ENCODE results near the gene NES. TPM values are rescaled to one million over a fixed set of nuclear protein-coding genes. Genes with fewer than 3 reads are reported as not detected.

The NES gene
- total RNA-seq, 1 experiment from 2014 or later: 6.8 TPM

GRCh38 chr1:156625436-156626078 lies 51.6 kb downstream of the NES start:
- Histone ChIP-seq H3K36me3 (ENCODE audit: low read depth) (no peaks in the 10 kb centered on the region), H2AFZ (no peak overlapping the region), H3K4me1 (replicated peaks; ENCODE audit: insufficient read depth) (peaks cover 26% of the 10 kb centered on the region), H3K4me2 (0 out of 2 replicates have a peak overlapping the region, but pooled peaks have one; percentile 15), H3K27ac (no peak overlapping the region), H3K9me3 (ENCODE audit: insufficient read depth, low read depth) (no peaks in the 10 kb centered on the region), H3K4me3 (no peak overlapping the region), H3K79me2 (ENCODE audit: low read depth) (no peaks in the 10 kb centered on the region), H3K27me3 (ENCODE audit: insufficient read depth, low read depth) (peaks cover 13% of the 10 kb centered on the region; the same call in 1 of the 2 replicates), H3F3A (ENCODE audit: insufficient read depth, low read depth) (peaks cover 21% of the 10 kb centered on the region), H4K20me1 (ENCODE audit: insufficient read depth) (no peaks in the 10 kb centered on the region), H3K9me2 (ENCODE audit: insufficient read depth) (no peaks in the 10 kb centered on the region)
- DNase-seq: peak in 1 of 2 experiments; percentile 32
- ChIA-PET POLR2A (ENCODE audit: unreplicated experiment) (interaction anchor here (0.5 kb wide), 1 partner anchor 73 kb away, joined by 6 read pairs; no protein-coding TSS in a partner anchor), CTCF (interaction anchor here (0.5 to 1.5 kb wide), 3 partner anchors 54 to 234 kb away, joined by 3 to 4 read pairs (median 4); no protein-coding TSS in a partner anchor)
- BruUV-seq (replicated peaks): no TSS peak
- intact Hi-C loops (cut with micrococcal nuclease; ENCODE audit: unreplicated experiment): loop anchor here (2.0 to 10.0 kb wide), 3 partner anchors 233 to 299 kb away; partner anchors contain the start of genes INSRR and LRRC71
- TF ChIP-seq CTCF (conservative IDR thresholded peaks at IDR 0.05) (peak; percentile 92), EZH2 (IDR thresholded peaks at IDR 0.05; ENCODE audit: low read depth) (no peak)

DNA sequence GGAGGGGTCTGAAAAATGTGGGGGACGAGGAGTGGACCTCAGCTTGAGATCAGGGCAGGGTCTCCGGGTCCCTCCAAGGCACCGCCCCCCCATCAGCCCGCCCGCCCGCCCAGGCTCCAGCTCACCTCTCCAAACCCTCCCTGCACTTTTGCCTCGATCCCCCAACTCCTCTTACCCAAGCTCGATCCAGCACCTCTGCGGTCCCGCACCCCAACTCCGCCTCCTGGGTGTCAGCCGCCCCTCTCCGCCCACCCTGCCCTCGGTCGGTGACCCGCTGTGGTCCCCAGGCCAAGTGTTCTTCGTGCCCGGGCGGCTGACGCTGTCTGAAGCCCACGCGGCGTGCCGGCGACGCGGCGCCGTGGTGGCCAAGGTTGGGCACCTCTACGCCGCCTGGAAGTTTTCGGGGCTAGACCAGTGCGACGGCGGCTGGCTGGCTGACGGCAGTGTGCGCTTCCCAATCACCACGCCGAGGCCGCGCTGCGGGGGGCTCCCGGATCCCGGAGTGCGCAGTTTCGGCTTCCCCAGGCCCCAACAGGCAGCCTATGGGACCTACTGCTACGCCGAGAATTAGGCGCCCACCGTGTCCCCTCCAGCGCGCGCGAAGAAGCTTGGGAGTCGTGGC lies 52.3 kb downstream of the NES start:
- H3F3A ChIP-seq (ENCODE audit: insufficient read depth, low read depth): peaks cover 16% of the 10 kb centered on the region
- peaks cover 21% of the 10 kb centered on the region for H3K4me1 ChIP-seq (replicated peaks; ENCODE audit: insufficient read depth)
- no peaks in the 10 kb centered on the region for H3K79me2 ChIP-seq (ENCODE audit: low read depth)
- no peak for DNase-seq
- H3K4me2 ChIP-seq: peak overlapping the region; percentile 74; the same call in 1 of the 2 replicates
- no peak overlapping the region for H2AFZ ChIP-seq
- H4K20me1 ChIP-seq (ENCODE audit: insufficient read depth): no peaks in the 10 kb centered on the region
- H3K9me3 ChIP-seq (ENCODE audit: insufficient read depth, low read depth): no peaks in the 10 kb centered on the region
- no peak for TF ChIP-seq EZH2 (IDR thresholded peaks at IDR 0.05; ENCODE audit: low read depth)
- no peak overlapping the region; the same call in 1 of the 2 replicates for H3K4me3 ChIP-seq
- CTCF ChIA-PET: interaction anchor here (0.5 to 1.5 kb wide), 4 partner anchors 55 to 303 kb away, joined by 3 to 7 read pairs (median 6); no protein-coding TSS in a partner anchor
- POLR2A ChIA-PET (ENCODE audit: unreplicated experiment): interaction anchor here (0.5 kb wide), 1 partner anchor 72 kb away, joined by 6 read pairs; no protein-coding TSS in a partner anchor
- H3K27ac ChIP-seq: no peak overlapping the region
- intact Hi-C loops (cut with micrococcal nuclease; ENCODE audit: unreplicated experiment): loop anchor here (10.0 kb wide), 1 partner anchor 300 kb away; the partner anchor contains the start of gene LRRC71
- BruUV-seq (replicated peaks): no TSS peak
- no peaks in the 10 kb centered on the region for H3K9me2 ChIP-seq (ENCODE audit: insufficient read depth)
- peaks cover 19% of the 10 kb centered on the region; the same call in 1 of the 2 replicates for H3K27me3 ChIP-seq (ENCODE audit: insufficient read depth, low read depth)
- H3K36me3 ChIP-seq (ENCODE audit: low read depth): no peaks in the 10 kb centered on the region

DNA sequence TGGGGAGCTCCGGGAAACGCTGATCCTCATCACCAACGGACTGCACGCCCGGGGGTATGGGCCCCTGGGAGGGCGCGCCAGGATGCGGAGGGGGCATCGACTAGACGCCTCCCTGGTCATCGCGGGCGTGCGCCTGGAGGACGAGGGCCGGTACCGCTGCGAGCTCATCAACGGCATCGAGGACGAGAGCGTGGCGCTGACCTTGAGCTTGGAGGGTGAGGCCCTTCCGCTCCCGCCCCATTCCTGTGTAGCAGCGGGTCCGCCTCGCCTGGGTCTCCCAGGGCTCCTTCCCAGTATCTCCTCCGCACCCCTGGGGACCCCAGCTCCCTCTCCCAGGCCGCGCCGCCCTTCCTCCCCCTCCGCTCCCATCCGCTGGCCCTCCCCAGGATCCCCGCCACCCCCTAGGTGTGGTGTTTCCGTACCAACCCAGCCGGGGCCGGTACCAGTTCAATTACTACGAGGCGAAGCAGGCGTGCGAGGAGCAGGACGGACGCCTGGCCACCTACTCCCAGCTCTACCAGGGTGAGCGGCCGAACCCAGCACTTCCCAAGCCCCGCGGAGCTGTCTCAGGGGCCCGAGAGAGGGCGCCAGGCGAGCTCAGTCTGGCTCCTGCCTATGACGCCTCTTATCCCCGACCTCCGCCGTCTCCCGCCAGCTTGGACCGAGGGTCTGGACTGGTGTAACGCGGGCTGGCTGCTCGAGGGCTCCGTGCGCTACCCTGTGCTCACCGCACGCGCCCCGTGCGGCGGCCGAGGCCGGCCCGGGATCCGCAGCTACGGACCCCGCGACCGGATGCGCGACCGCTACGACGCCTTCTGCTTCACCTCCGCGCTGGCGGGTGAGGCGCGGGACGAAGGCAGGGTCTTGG lies 53.0 kb downstream of the NES start:
- H3K4me2 ChIP-seq: peak overlapping the region; percentile 74

More for the DNA sequence above, 53.0 kb downstream of the NES start:
- no peaks in the 10 kb centered on the region for H3K36me3 ChIP-seq (ENCODE audit: low read depth)
- H3F3A ChIP-seq (ENCODE audit: insufficient read depth, low read depth): peaks cover 9% of the 10 kb centered on the region
- TF ChIP-seq CTCF (conservative IDR thresholded peaks at IDR 0.05) (peak; percentile 32; the same call in 1 of the 2 replicates), EZH2 (IDR thresholded peaks at IDR 0.05; ENCODE audit: low read depth) (no peak)
- CTCF ChIA-PET: interaction anchor here (0.6 to 1.0 kb wide), 5 partner anchors 12 to 304 kb away, joined by 3 to 9 read pairs (median 7); partner anchors contain the start of gene NES
- POLR2A ChIA-PET (ENCODE audit: unreplicated experiment): no interaction called here
- no peaks in the 10 kb centered on the region for H3K79me2 ChIP-seq (ENCODE audit: low read depth)
- H3K9me3 ChIP-seq (ENCODE audit: insufficient read depth, low read depth): no peaks in the 10 kb centered on the region
- peak overlapping the region; percentile 48; the same call in 1 of the 2 replicates for H3K4me3 ChIP-seq
- no peaks in the 10 kb centered on the region for H3K9me2 ChIP-seq (ENCODE audit: insufficient read depth)
- intact Hi-C loops (cut with micrococcal nuclease; ENCODE audit: unreplicated experiment): loop anchor here (10.0 kb wide), 1 partner anchor 301 kb away; the partner anchor contains the start of gene LRRC71
- H3K27ac ChIP-seq: no peak overlapping the region
- peak in 1 of 2 experiments; percentile 35 for DNase-seq
- no TSS peak for BruUV-seq (replicated peaks)
- H3K27me3 ChIP-seq (ENCODE audit: insufficient read depth, low read depth): peaks cover 27% of the 10 kb centered on the region; the same call in 1 of the 2 replicates
- peak overlapping the region; percentile 62 for H2AFZ ChIP-seq
- peaks cover 14% of the 10 kb centered on the region for H3K4me1 ChIP-seq (replicated peaks; ENCODE audit: insufficient read depth)
- H4K20me1 ChIP-seq (ENCODE audit: insufficient read depth): no peaks in the 10 kb centered on the region

Data from PC-9 (cell line).